NCI-H2196 (cell line): Measurements from ENCODE around the gene AIF1L.
"Not testable (repeated sequence)": the region's sequence is repeated elsewhere in the genome, so short reads cannot be mapped to it uniquely, and the experiment has no call there.

Experiments used
- DNase-seq: peaks from one replicate; lab custom pipeline; 2025; ENCODE audit not compliant: unreplicated experiment; lab: John Stamatoyannopoulos, UW

Gene AIF1L

GRCh38 chr9:131117762-131118145 lies 21.4 kb downstream of the AIF1L start:
- DNase-seq: no peak

GRCh38 chr9:131119600-131119999 lies 23.3 kb downstream of the AIF1L start:
- no peak for DNase-seq

- DNase-seq: no peak
Observed at GRCh38 chr9:131120620-131121228, 24.4 kb downstream of the AIF1L start.

- DNase-seq: no peak
Observed at GRCh38 chr9:131121346-131121745, 25.0 kb downstream of the AIF1L start.

GRCh38 chr9:131122158-131122557 lies 25.8 kb downstream of the AIF1L start:
- DNase-seq: no peak

- DNase-seq: no peak
Observed at GRCh38 chr9:131125038-131125287, 28.6 kb downstream of the AIF1L start.

- peak; percentile 99 for DNase-seq
Observed at GRCh38 chr9:131125288-131126058, 29.1 kb downstream of the AIF1L start, which contains the start of gene NUP214. Gene NUP214, plus strand, starts transcription at chr9:131125586. Its CDS starts 119 bp downstream, at chr9:131125705.

GRCh38 chr9:131126059-131126426 lies 29.7 kb downstream of the AIF1L start:
- no peak for DNase-seq

- DNase-seq: no peak
Observed at GRCh38 chr9:131129183-131129582, 32.9 kb downstream of the AIF1L start.

- peak; percentile 56 for DNase-seq
Observed at GRCh38 chr9:131138676-131139075, 42.3 kb downstream of the AIF1L start.

GRCh38 chr9:131140112-131140511 lies 43.8 kb downstream of the AIF1L start:
- DNase-seq: no peak

- DNase-seq: no peak
Observed at GRCh38 chr9:131140550-131140949, 44.2 kb downstream of the AIF1L start.

- DNase-seq: no peak
Observed at GRCh38 chr9:131142160-131142559, 45.8 kb downstream of the AIF1L start.

- DNase-seq: no peak
Observed at GRCh38 chr9:131144201-131144600, 47.9 kb downstream of the AIF1L start.

- no peak for DNase-seq
Observed at GRCh38 chr9:131145245-131145644, 48.9 kb downstream of the AIF1L start.

- no peak for DNase-seq
Observed at GRCh38 chr9:131146186-131146585, 49.9 kb downstream of the AIF1L start.

GRCh38 chr9:131148276-131148675 lies 51.9 kb downstream of the AIF1L start:
- no peak for DNase-seq

GRCh38 chr9:131148966-131149687 lies 52.8 kb downstream of the AIF1L start:
- no peak for DNase-seq

GRCh38 chr9:131149688-131150053 lies 53.3 kb downstream of the AIF1L start:
- no peak for DNase-seq

GRCh38 chr9:131153595-131153994 lies 57.3 kb downstream of the AIF1L start:
- DNase-seq: no peak

GRCh38 chr9:131158673-131159072 lies 62.3 kb downstream of the AIF1L start:
- not testable (repeated sequence) for DNase-seq

GRCh38 chr9:131160416-131161112 lies 64.2 kb downstream of the AIF1L start:
- no peak for DNase-seq
